ENCODE results near the gene H19.

The H19 gene

GRCh38 chr11:1946812-1947484 is 50.7 kb downstream of the H19 start, which contains the start of gene MRPL23:
TSS of gene MRPL23 (plus strand) at chr11:1947332. CDS start at chr11:1947363, 31 bp downstream.
- no peak for DNase-seq (ENCODE audit: low read depth)
